ENCODE results near the gene HS6ST3.
"Not testable (repeated sequence)": the region's sequence is repeated elsewhere in the genome, so short reads cannot be mapped to it uniquely, and the experiment has no call there.

Gene HS6ST3

GRCh38 chr13:96473526-96474180 lies 383.7 kb downstream of the HS6ST3 start:
- no peak for FAIRE-seq

- FAIRE-seq = no peak
Measured at GRCh38 chr13:96474181-96474557, 384.3 kb downstream of the HS6ST3 start.

- FAIRE-seq = no peak
Measured at GRCh38 chr13:96475103-96475502, 385.2 kb downstream of the HS6ST3 start.

GRCh38 chr13:96481482-96481881 lies 391.6 kb downstream of the HS6ST3 start:
- no peak for FAIRE-seq

GRCh38 chr13:96490496-96490989 lies 400.6 kb downstream of the HS6ST3 start:
- FAIRE-seq = no peak

GRCh38 chr13:96491103-96491502 lies 401.2 kb downstream of the HS6ST3 start:
- no peak for FAIRE-seq

GRCh38 chr13:96492766-96493165 lies 402.9 kb downstream of the HS6ST3 start:
- FAIRE-seq = no peak

- FAIRE-seq = no peak
Measured at GRCh38 chr13:96499656-96500055, 409.7 kb downstream of the HS6ST3 start.

- no peak for FAIRE-seq
Measured at GRCh38 chr13:96500953-96501352, 411.0 kb downstream of the HS6ST3 start.

- no peak for FAIRE-seq
Measured at GRCh38 chr13:96503481-96503880, 413.6 kb downstream of the HS6ST3 start.

GRCh38 chr13:96511587-96511986 lies 421.7 kb downstream of the HS6ST3 start:
- FAIRE-seq = no peak

- FAIRE-seq = no peak
Measured at GRCh38 chr13:96519380-96519779, 429.5 kb downstream of the HS6ST3 start.

- FAIRE-seq = not testable (repeated sequence)
Measured at GRCh38 chr13:96524398-96525020, 434.6 kb downstream of the HS6ST3 start.

GRCh38 chr13:96525715-96526114 lies 435.8 kb downstream of the HS6ST3 start:
- no peak for FAIRE-seq

GRCh38 chr13:96527497-96527896 lies 437.6 kb downstream of the HS6ST3 start:
- FAIRE-seq = no peak

- FAIRE-seq = no peak
Measured at GRCh38 chr13:96532804-96533203, 442.9 kb downstream of the HS6ST3 start.

GRCh38 chr13:96533408-96533807 lies 443.5 kb downstream of the HS6ST3 start:
- FAIRE-seq = no peak

- no peak for FAIRE-seq
Measured at GRCh38 chr13:96539791-96540190, 449.9 kb downstream of the HS6ST3 start.

GRCh38 chr13:96540670-96541069 lies 450.8 kb downstream of the HS6ST3 start:
- no peak for FAIRE-seq

GRCh38 chr13:96542986-96543385 lies 453.1 kb downstream of the HS6ST3 start:
- no peak for FAIRE-seq

- no peak for FAIRE-seq
Measured at GRCh38 chr13:96544957-96545356, 455.1 kb downstream of the HS6ST3 start.

GRCh38 chr13:96546463-96546862 lies 456.6 kb downstream of the HS6ST3 start:
- no peak for FAIRE-seq

GRCh38 chr13:96551546-96551945 lies 461.6 kb downstream of the HS6ST3 start:
- no peak for FAIRE-seq

- FAIRE-seq = no peak
Measured at GRCh38 chr13:96552559-96552958, 462.7 kb downstream of the HS6ST3 start.

GRCh38 chr13:96553796-96554195 lies 463.9 kb downstream of the HS6ST3 start:
- no peak for FAIRE-seq

All from endometrium (tissue), 2 donors.